Spleen (tissue), 11 donors: ENCODE data around the gene PRTN3. TPM values are rescaled to one million over a fixed set of nuclear protein-coding genes. Genes with fewer than 3 reads are reported as not detected.

Experiments
- DNase-seq: peaks from one replicate; pipeline ENCODE4 v3.0.0-alpha.2; 2020
- H3K27ac ChIP-seq, 8 donors: fragments of 200-600 bp; sonication (generic) in 7 of 8; 1 replicate in 4 of 8; 2 replicates in 4 of 8; pipeline versions ENCODE4 v1.5.0 to v1.8.0; 2016 to 2021; ENCODE audit warnings: inconsistent platforms in 4 of 8, mild to moderate bottlenecking in 4 of 8, moderate library complexity in 1 of 8
- H3K27me3 ChIP-seq, 7 donors: fragments of 200-600 bp; sonication (generic) in 6 of 7; replicated peaks in 1 of 7; 1 replicate in 4 of 7; 2 replicates in 3 of 7; pipeline versions ENCODE4 v1.5.0 to v1.8.0; 2016 to 2021; ENCODE audit warnings: inconsistent platforms in 3 of 7, mild to moderate bottlenecking in 1 of 7
- H3K36me3 ChIP-seq, 6 donors: fragments of 200-600 bp; sonication (generic) in 5 of 6; 1 replicate in 4 of 6; 2 replicates in 2 of 6; pipeline versions ENCODE4 v1.5.0 to v1.8.0; 2016 to 2021; ENCODE audit warnings: inconsistent platforms in 2 of 6
- H3K4me1 ChIP-seq, 6 donors: fragments of 200-600 bp; sonication (generic) in 5 of 6; 1 replicate in 3 of 6; 2 replicates in 3 of 6; pipeline versions ENCODE4 v1.5.0 to v1.8.0; 2016 to 2021; ENCODE audit warnings: inconsistent platforms in 3 of 6
- H3K4me3 ChIP-seq, 8 donors: fragments of 200-600 bp; sonication (generic) in 7 of 8; 1 replicate in 4 of 8; 2 replicates in 4 of 8; pipeline versions ENCODE4 v1.5.0 to v1.8.0; 2016 to 2021; ENCODE audit warnings: inconsistent platforms in 4 of 8, mild to moderate bottlenecking in 4 of 8, moderate library complexity in 2 of 8
- H3K9me3 ChIP-seq, 8 donors: fragments of 200-600 bp; sonication (generic) in 7 of 8; 1 replicate in 4 of 8; 2 replicates in 4 of 8; pipeline versions ENCODE4 v1.5.0 to v1.8.0; 2016 to 2021; ENCODE audit warnings: inconsistent platforms in 4 of 8
- POLR2A ChIP-seq, 3 donors: fragments of 450-650 bp; IDR thresholded peaks; one replicate each; pipeline ENCODE4 v1.5.1; 2017; ENCODE audit warnings: antibody characterized with exemption in 3 of 3, mild to moderate bottlenecking in 1 of 3
- POLR2AphosphoS5 ChIP-seq, 3 donors: sonication (generic); formaldehyde crosslinking; IDR thresholded peaks; one replicate each; pipeline ENCODE4 v1.5.1; 2017; ENCODE audit warnings: antibody characterized with exemption in 3 of 3
- WGBS, 5 donors: extraction: QIAGEN DNeasy Blood & Tissue Kit in 3 of 5; methylation state at CpG; one replicate each; pipeline versions ENCODE4 v1.1.5 to v1.1.7; 2013 to 2018; 5-methylcytosine and 5-hydroxymethylcytosine counted together
- intact Hi-C: fragments of 100-400 bp; cut with DNase I; formaldehyde crosslinking; loops from one replicate; pipeline ENCODE4 v1.15.0; 2023; ENCODE audit warnings: low total_unique reads
- polyA plus RNA-seq, 3 donors: library from polyadenylated mRNA; stranded (reverse); fragments of 200-250 nt; gene quantifications; one replicate each; pipeline ENCODE4 v1.2.1, GENCODE V29; 2013
- total RNA-seq, 7 donors: library from RNA; depleted of rRNA in 3 of 7; stranded (reverse); fragments of >200 nt in 3 of 7; fragmentation: NEBNext Ultra II Directional in 4 of 7; extraction: Animal tissue kit (Norgen Biotek cat#: 25700) in 4 of 7; gene quantifications; one replicate each; pipeline versions ENCODE4 v1.1.0 to v1.2.1, GENCODE V29; 2016 to 2021
- TF ChIP-seq, protein P1 (sequence below), 11 experiments: fragments of 200-600 bp in 7 of 11; fragments of 450-650 bp in 4 of 11; sonication (generic) in 4 of 11; IDR thresholded peaks in 8 of 11; conservative IDR thresholded peaks in 3 of 11; 1 replicate in 7 of 11; 2 replicates in 4 of 11; pipeline versions ENCODE4 v1.4.0 to v1.8.0; 2016 to 2021; ENCODE audit warnings: antibody characterized with exemption in 11 of 11, inconsistent platforms in 4 of 11, mild to moderate bottlenecking in 1 of 11
- donor health status: healthy with polysubstance abuse.
- donor health status: DM: no; HTN: no; CAD: no; lungs with moderate emphysema.
- donor health status: DM: no; HTN: no; CAD: no.
- donor health status: Bipolar disorder and iron deficiency.
- donor health status: healthy.
- donor health status: DM: no; HTN: no; CAD: no.
- donor health status: DM: yes; HTN: yes; CAD: no.

Gene PRTN3
- total and polyA plus RNA-seq, 10 donors = 0.89 to 168 (median 7.9) TPM

DNA sequence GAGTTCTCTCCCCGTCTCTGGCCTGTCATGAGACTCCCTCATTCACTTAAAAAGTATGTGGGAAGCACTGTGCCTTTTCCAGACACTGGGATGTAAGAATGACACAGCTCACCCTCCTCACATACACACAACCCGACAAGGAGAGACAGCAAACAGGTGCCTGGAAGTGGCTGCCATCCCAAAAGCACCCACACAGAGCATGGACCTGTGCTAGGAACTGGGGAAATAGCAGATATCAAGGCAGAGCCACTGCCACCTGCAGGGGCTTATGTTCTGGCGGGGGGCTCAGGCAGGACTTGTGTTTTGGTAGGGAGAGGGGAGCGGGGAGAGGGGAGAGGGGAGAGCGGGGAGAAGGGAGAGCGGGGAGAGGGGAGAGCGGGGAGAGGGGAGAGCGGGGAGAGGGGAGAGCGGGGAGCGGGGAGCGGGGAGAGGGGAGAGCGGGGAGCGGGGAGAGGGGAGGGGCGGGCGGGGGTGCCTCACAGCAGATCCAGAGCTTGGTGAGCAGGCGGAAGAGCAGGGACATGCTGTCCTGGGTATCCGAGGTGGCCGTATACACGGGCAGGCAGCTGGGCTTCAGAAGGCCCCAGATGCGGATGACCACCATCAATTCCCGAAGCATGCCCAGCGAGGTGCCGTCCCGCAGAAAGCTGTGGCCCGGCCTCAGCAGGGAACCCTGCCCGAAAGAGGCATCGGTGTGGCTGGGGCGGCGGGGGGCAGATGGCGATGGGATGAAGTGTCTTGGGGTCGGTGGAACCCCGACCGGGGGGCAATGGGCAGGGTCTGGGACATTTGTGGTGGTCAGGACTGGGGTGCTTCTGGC is 30.9 kb downstream of the PRTN3 start:
- Histone ChIP-seq H3K4me3 (peak overlapping the region in 1 of 8 donors; percentile 54), H3K9me3 (no peaks in the 10 kb centered on the region), H3K4me1 (peaks cover 5 to 17% (median 10%) of the 10 kb centered on the region in 6 donors), H3K27me3 (no peaks in the 10 kb centered on the region), H3K36me3 (peaks cover 0 to 87% (median 52%) of the 10 kb centered on the region in 6 donors), H3K27ac (peak overlapping the region in 6 of 8 donors; percentile 15 to 82 (median 68))
- peak; percentile 84 for DNase-seq
- intact Hi-C loops = no loop called here
- TF ChIP-seq POLR2A (IDR thresholded peaks at IDR 0.05) (no peak), POLR2AphosphoS5 (IDR thresholded peaks at IDR 0.05) (peak in 1 of 3 donors; percentile 9)
- 90 to 94% (median 92%) methylated on average over 20 to 25 of the region's 33 CpGs for WGBS, 5 donors

DNA sequence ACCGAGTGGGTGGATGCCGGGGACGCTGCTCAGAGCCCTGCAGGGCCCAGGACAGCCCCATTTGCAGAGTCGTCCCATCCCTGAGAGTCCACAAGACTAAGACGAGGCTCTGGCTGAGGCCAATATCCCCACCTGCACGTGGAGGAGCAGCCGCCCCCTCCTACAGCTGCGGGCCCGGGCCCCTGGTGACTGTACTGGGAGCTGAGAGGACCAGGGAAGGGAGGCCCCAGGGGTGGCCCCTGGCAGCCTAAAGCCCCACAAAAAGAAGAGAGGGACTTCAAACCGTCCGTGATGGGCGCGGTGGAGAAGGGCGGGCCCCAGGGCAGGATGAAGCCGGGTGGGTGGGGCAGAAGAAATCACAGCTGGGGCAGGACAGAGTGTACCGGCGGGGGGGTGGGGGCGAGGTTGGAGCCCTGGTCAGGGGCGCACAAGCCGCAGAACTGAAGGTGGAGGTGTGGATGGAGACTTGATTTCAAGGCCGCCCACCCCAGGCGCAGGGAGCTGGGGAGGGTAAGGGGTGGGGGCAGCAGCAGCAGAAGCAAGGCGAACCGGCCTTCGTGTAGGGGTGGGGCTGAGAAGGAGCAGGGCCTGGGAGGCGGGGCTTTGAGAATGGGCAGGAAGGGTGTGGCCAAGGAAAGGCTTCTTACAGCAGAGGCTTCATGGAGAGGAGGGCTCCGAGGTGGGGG is 31.6 kb downstream of the PRTN3 start:
- intact Hi-C loops = no loop called here
- peaks cover 5 to 17% (median 10%) of the 10 kb centered on the region in 6 donors for H3K4me1 ChIP-seq
- WGBS, 5 donors = 56 to 77% (median 67%) methylated on average over 21 to 27 of the region's 27 CpGs
- no peaks in the 10 kb centered on the region for H3K9me3 ChIP-seq
- TF ChIP-seq POLR2A (IDR thresholded peaks at IDR 0.05) (no peak), POLR2AphosphoS5 (IDR thresholded peaks at IDR 0.05) (peak in 1 of 3 donors; percentile 31)
- peaks cover 0 to 90% (median 58%) of the 10 kb centered on the region in 6 donors for H3K36me3 ChIP-seq
- peak overlapping the region in 6 of 8 donors; percentile 15 to 82 (median 68) for H3K27ac ChIP-seq
- peak; percentile 94 for DNase-seq
- H3K27me3 ChIP-seq = no peaks in the 10 kb centered on the region
- H3K4me3 ChIP-seq = peak overlapping the region in 2 of 8 donors; percentile 33 to 54

DNA sequence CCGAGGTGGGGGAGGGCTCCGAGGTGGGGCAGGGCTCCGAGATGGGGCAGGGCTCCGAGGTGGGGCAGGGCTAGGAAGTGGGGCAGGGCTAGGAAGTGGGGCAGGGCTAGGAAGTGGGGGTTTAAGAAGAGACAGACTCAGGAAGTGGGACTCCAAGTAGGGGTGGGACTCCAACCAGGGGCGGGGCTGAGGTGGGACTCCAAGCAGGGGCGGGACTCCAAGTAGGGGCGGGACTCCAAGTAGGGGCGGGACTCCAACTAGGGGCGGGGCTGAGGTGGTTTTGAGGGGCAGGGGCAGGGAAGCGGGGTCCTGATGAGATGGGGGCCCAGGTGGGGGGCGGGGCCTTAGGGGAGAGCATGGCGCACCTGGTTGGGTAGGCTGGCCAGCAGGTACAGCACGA is 32.3 kb downstream of the PRTN3 start:
- Histone ChIP-seq H3K27me3 (no peaks in the 10 kb centered on the region), H3K4me3 (peak overlapping the region in 2 of 8 donors; percentile 33 to 54), H3K36me3 (peaks cover 0 to 86% (median 52%) of the 10 kb centered on the region in 6 donors), H3K27ac (peak overlapping the region in 2 of 8 donors; percentile 81 to 82), H3K9me3 (no peaks in the 10 kb centered on the region), H3K4me1 (peaks cover 5 to 17% (median 10%) of the 10 kb centered on the region in 6 donors)
- intact Hi-C loops = no loop called here
- 58 to 95% (median 77%) methylated on average over 7 to 13 of the region's 13 CpGs for WGBS, 5 donors
- TF ChIP-seq POLR2AphosphoS5 (IDR thresholded peaks at IDR 0.05) = no peak
- TF ChIP-seq, protein P1, sequence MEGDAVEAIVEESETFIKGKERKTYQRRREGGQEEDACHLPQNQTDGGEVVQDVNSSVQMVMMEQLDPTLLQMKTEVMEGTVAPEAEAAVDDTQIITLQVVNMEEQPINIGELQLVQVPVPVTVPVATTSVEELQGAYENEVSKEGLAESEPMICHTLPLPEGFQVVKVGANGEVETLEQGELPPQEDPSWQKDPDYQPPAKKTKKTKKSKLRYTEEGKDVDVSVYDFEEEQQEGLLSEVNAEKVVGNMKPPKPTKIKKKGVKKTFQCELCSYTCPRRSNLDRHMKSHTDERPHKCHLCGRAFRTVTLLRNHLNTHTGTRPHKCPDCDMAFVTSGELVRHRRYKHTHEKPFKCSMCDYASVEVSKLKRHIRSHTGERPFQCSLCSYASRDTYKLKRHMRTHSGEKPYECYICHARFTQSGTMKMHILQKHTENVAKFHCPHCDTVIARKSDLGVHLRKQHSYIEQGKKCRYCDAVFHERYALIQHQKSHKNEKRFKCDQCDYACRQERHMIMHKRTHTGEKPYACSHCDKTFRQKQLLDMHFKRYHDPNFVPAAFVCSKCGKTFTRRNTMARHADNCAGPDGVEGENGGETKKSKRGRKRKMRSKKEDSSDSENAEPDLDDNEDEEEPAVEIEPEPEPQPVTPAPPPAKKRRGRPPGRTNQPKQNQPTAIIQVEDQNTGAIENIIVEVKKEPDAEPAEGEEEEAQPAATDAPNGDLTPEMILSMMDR (IDR thresholded peaks at IDR 0.05 in 8 of 11, conservative IDR thresholded peaks at IDR 0.05 in 3 of 11) = no peak
- TF ChIP-seq POLR2A (IDR thresholded peaks at IDR 0.05) = no peak
- peak; percentile 90 for DNase-seq

DNA sequence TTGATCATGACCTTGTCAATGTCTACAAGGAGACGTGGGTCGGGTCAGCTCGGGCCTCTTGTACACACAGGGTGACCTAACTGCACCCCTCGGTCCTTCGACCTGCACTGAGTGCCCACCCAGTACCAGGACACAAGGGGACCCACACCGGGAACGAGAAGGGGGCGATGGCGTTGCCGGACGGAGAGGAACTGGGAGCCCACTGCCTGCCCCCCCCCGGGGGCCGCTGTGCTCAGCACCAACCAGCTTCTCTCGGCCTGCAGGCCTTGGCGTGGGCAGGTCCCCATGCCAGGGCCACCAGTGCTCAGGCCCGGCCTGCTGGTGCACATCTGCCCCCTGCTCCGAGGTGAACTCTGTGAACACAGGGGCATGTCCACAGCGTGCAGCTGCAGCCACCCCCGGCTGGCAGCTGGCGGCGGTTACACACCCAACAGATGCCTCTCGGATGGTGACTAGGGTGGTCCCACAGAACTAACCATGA is 32.8 kb downstream of the PRTN3 start:
- Histone ChIP-seq H3K27ac (peak overlapping the region in 2 of 8 donors; percentile 81 to 82), H3K9me3 (no peaks in the 10 kb centered on the region), H3K27me3 (no peaks in the 10 kb centered on the region), H3K36me3 (peaks cover 0 to 81% (median 46%) of the 10 kb centered on the region in 6 donors), H3K4me1 (peaks cover 5 to 17% (median 10%) of the 10 kb centered on the region in 6 donors), H3K4me3 (no peak overlapping the region)
- DNase-seq = no peak
- TF ChIP-seq POLR2AphosphoS5 (IDR thresholded peaks at IDR 0.05) (no peak), POLR2A (IDR thresholded peaks at IDR 0.05) (no peak)
- TF ChIP-seq, protein P1 (IDR thresholded peaks at IDR 0.05 in 8 of 11, conservative IDR thresholded peaks at IDR 0.05 in 3 of 11) = no peak
- intact Hi-C loops = no loop called here
- 88 to 98% (median 93%) methylated on average over 12 to 22 of the region's 22 CpGs for whole genome bisulfite sequencing, 5 donors
